Esophagus (tissue), 2 donors: ENCODE measurements around the gene DPY19L2. TPM values are rescaled to one million over a fixed set of nuclear protein-coding genes. Genes with fewer than 3 reads are reported as not detected.
A peak's percentile ranks its signal among the peaks of the same experiment; 100 is the strongest.
"Not testable (repeated sequence)": the region's sequence is repeated elsewhere in the genome, so short reads cannot be mapped to it uniquely, and the experiment has no call there.

Experiments used
- H3K27ac ChIP-seq, 2 donors: one replicate each; pipeline ENCODE4 v1.5.1; 2013; ENCODE audit warnings: low read depth in 2 of 2, mild to moderate bottlenecking in 2 of 2, inconsistent platforms in 1 of 2, low read length in 1 of 2, moderate library complexity in 1 of 2
- H3K27me3 ChIP-seq, 2 donors: one replicate each; pipeline ENCODE4 v1.6.1; 2013; ENCODE audit warnings: low read length in 2 of 2, control low read depth in 1 of 2, mild to moderate bottlenecking in 1 of 2; ENCODE audit not compliant: insufficient read depth in 2 of 2, control insufficient read depth in 1 of 2
- H3K36me3 ChIP-seq, 2 donors: one replicate each; pipeline ENCODE4 v1.6.1; 2013; ENCODE audit warnings: low read length in 1 of 2; ENCODE audit not compliant: control insufficient read depth in 2 of 2, insufficient read depth in 2 of 2
- H3K4me1 ChIP-seq, 2 donors: one replicate each; pipeline ENCODE4 v1.6.1; 2013; ENCODE audit warnings: low read length in 1 of 2; ENCODE audit not compliant: control insufficient read depth in 2 of 2, insufficient read depth in 2 of 2
- H3K4me3 ChIP-seq, 2 donors: one replicate each; pipeline ENCODE4 v1.5.1; 2013; ENCODE audit warnings: low read length in 2 of 2, mild to moderate bottlenecking in 2 of 2, low read depth in 1 of 2, moderate library complexity in 1 of 2
- H3K9me3 ChIP-seq, 2 donors: one replicate each; pipeline ENCODE4 v1.6.1; 2013; ENCODE audit warnings: mild to moderate bottlenecking in 2 of 2, low read depth in 1 of 2, low read length in 1 of 2, moderate library complexity in 1 of 2; ENCODE audit not compliant: control insufficient read depth in 2 of 2, insufficient read depth in 1 of 2
- WGBS, 2 donors: extraction: QIAGEN DNeasy Blood & Tissue Kit; methylation state at CpG; one replicate each; pipeline ENCODE4 v1.1.7; 2013; 5-methylcytosine and 5-hydroxymethylcytosine counted together
- polyA plus RNA-seq, 2 donors: library from polyadenylated mRNA; stranded (reverse); fragments of 200-250 nt; gene quantifications; one replicate each; pipeline ENCODE4 v1.2.3, GENCODE V29; 2013
- donor health status: healthy with polysubstance abuse.
- donor health status: Bipolar disorder and iron deficiency.

The DPY19L2 gene
- 1 to 10 TPM; 1.3 to 3.4 TPM for polyA plus RNA-seq

- Histone ChIP-seq H3K4me3 (peak within 1 kb of the TSS; percentile 58 to 64), H3K9me3 (no peaks in the 10 kb centered on the region), H3K4me1 (peaks cover 0 to 3% of the 10 kb centered on the region in 2 donors), H3K27ac (peak within 1 kb of the TSS; percentile 60 to 70), H3K27me3 (no peaks in the 10 kb centered on the region), H3K36me3 (no peaks in the 10 kb centered on the region)
- WGBS, 2 donors, result 1% methylated on average over 55 to 56 of the region's 56 CpGs
Measured at GRCh38 chr12:63668028-63668799, at the start of gene DPY19L2. TSS of gene DPY19L2 (minus strand) at chr12:63668493. CDS start at chr12:63668393, 100 bp downstream.

GRCh38 chr12:63716891-63717290 lies 48.6 kb upstream of the DPY19L2 start:
- H3K4me1 ChIP-seq, H3K27me3 ChIP-seq, H3K4me3 ChIP-seq, H3K27ac ChIP-seq, H3K36me3 ChIP-seq, H3K9me3 ChIP-seq: not testable (repeated sequence)
- WGBS, 2 donors, result 77 to 78% methylated on average over 4 of the region's 4 CpGs

- not testable (repeated sequence) for H3K27me3 ChIP-seq, H3K27ac ChIP-seq, H3K4me3 ChIP-seq, H3K4me1 ChIP-seq, H3K36me3 ChIP-seq, H3K9me3 ChIP-seq
- WGBS, 2 donors, result 53 to 66% methylated on average over 3 of the region's 3 CpGs
Measured at GRCh38 chr12:63715107-63715625, 46.9 kb upstream of the DPY19L2 start.

GRCh38 chr12:63714409-63714808 lies 46.1 kb upstream of the DPY19L2 start:
- H3K9me3 ChIP-seq, H3K27ac ChIP-seq, H3K4me1 ChIP-seq, H3K36me3 ChIP-seq, H3K27me3 ChIP-seq, H3K4me3 ChIP-seq: not testable (repeated sequence)
- 87 to 93% methylated on average over 1 of the region's 1 CpG for WGBS, 2 donors

- not testable (repeated sequence) for H3K4me1 ChIP-seq, H3K27me3 ChIP-seq, H3K27ac ChIP-seq, H3K36me3 ChIP-seq, H3K9me3 ChIP-seq, H3K4me3 ChIP-seq
- 57 to 73% methylated on average over 2 of the region's 2 CpGs for WGBS, 2 donors
Measured at GRCh38 chr12:63713681-63714075, 45.4 kb upstream of the DPY19L2 start.

GRCh38 chr12:63712979-63713680 lies 44.8 kb upstream of the DPY19L2 start:
- WGBS, 2 donors, result 67 to 81% methylated on average over 1 of the region's 1 CpG
- not testable (repeated sequence) for H3K27me3 ChIP-seq, H3K9me3 ChIP-seq, H3K27ac ChIP-seq, H3K4me3 ChIP-seq, H3K4me1 ChIP-seq, H3K36me3 ChIP-seq

GRCh38 chr12:63712376-63712974 lies 44.2 kb upstream of the DPY19L2 start:
- not testable (repeated sequence) for H3K4me1 ChIP-seq, H3K36me3 ChIP-seq, H3K9me3 ChIP-seq, H3K27me3 ChIP-seq, H3K4me3 ChIP-seq, H3K27ac ChIP-seq
- WGBS, 2 donors, result 87 to 90% methylated on average over 2 of the region's 2 CpGs

- 77 to 82% methylated on average over 2 of the region's 2 CpGs for WGBS, 2 donors
- H3K4me1 ChIP-seq, H3K9me3 ChIP-seq, H3K4me3 ChIP-seq, H3K27ac ChIP-seq, H3K36me3 ChIP-seq, H3K27me3 ChIP-seq: not testable (repeated sequence)
Measured at GRCh38 chr12:63711339-63711738, 43.0 kb upstream of the DPY19L2 start.

- no peak overlapping the region for H3K4me3 ChIP-seq
- H3K4me1 ChIP-seq, result no peaks in the 10 kb centered on the region
- H3K36me3 ChIP-seq, result no peaks in the 10 kb centered on the region
- no peaks in the 10 kb centered on the region for H3K9me3 ChIP-seq
- H3K27ac ChIP-seq, result no peak overlapping the region
- WGBS, 2 donors, result 86 to 91% methylated on average over 3 of the region's 3 CpGs
- no peaks in the 10 kb centered on the region for H3K27me3 ChIP-seq
Measured at GRCh38 chr12:63706336-63706735, 38.0 kb upstream of the DPY19L2 start.
